CD4-positive, alpha-beta memory T cell (primary cell): ENCODE results near the gene GPR26. TPM values are rescaled to one million over a fixed set of nuclear protein-coding genes. Genes with fewer than 3 reads are reported as not detected.
"Not testable (repeated sequence)": the region's sequence is repeated elsewhere in the genome, so short reads cannot be mapped to it uniquely, and the experiment has no call there.

Experiments
- CTCF ChIA-PET: fragments of 350-600 bp; sonication (Branson Sonifier 250); formaldehyde crosslinking; loops from one replicate; lab custom pipeline; 2021; ENCODE audit warnings: inconsistent platforms; ENCODE audit not compliant: partially characterized antibody; lab: Charles Lee
- POLR2A ChIA-PET: fragments of 350-600 bp; sonication (Branson Sonifier 250); formaldehyde crosslinking; loops from one replicate; lab custom pipeline; 2021; ENCODE audit not compliant: partially characterized antibody; lab: Charles Lee
- DNase-seq, 5 donors: peaks; one replicate each; pipeline versions ENCODE4 v3.0.0 to v3.0.0-alpha.2; 2020 to 2022; ENCODE audit warnings: mixed read lengths in 1 of 5
- H3K27ac ChIP-seq: one replicate; pipeline ENCODE4 v1.7.0; 2013; ENCODE audit warnings: low read depth, low read length
- H3K27me3 ChIP-seq: 2 replicates; pipeline ENCODE4 v1.7.0; 2013; ENCODE audit warnings: mild to moderate bottlenecking, low read length, moderate library complexity; ENCODE audit not compliant: insufficient read depth
- H3K36me3 ChIP-seq: 2 replicates; pipeline ENCODE4 v1.7.0; 2013; ENCODE audit warnings: mild to moderate bottlenecking, low read length, moderate library complexity; ENCODE audit not compliant: insufficient read depth
- H3K4me1 ChIP-seq: 2 replicates; pipeline ENCODE4 v1.7.0; 2013; ENCODE audit warnings: mild to moderate bottlenecking, low read length, moderate library complexity; ENCODE audit not compliant: insufficient read depth
- H3K4me3 ChIP-seq, 2 donors: one replicate each; pipeline ENCODE4 v1.7.0; 2013; ENCODE audit warnings: low read length in 2 of 2, mild to moderate bottlenecking in 1 of 2
- H3K9me3 ChIP-seq, 2 donors: one replicate each; pipeline ENCODE4 v1.7.0; 2013; ENCODE audit warnings: low read length in 2 of 2, control low read depth in 1 of 2; ENCODE audit not compliant: control insufficient read depth in 1 of 2
- H3K27ac Mint-ChIP-seq, 7 donors: one replicate each; pipeline ENCODE4 v1.8.0; 2020 to 2021; ENCODE audit warnings: mixed read lengths in 7 of 7, mild to moderate bottlenecking in 6 of 7, inconsistent platforms in 3 of 7, moderate library complexity in 3 of 7
- H3K27me3 Mint-ChIP-seq, 2 donors: one replicate each; pipeline ENCODE4 v1.8.0; 2020 to 2021; ENCODE audit warnings: mixed read lengths in 2 of 2
- H3K36me3 Mint-ChIP-seq, 2 donors: one replicate each; pipeline ENCODE4 v1.8.0; 2020 to 2021; ENCODE audit warnings: mixed read lengths in 2 of 2, inconsistent platforms in 1 of 2, mild to moderate bottlenecking in 1 of 2
- H3K4me1 Mint-ChIP-seq, 4 donors: one replicate each; pipeline ENCODE4 v1.8.0; 2020 to 2021; ENCODE audit warnings: mixed read lengths in 4 of 4, mild to moderate bottlenecking in 1 of 4
- H3K4me3 Mint-ChIP-seq, 8 donors: one replicate each; pipeline ENCODE4 v1.8.0; 2020 to 2021; ENCODE audit warnings: mixed read lengths in 8 of 8, mild to moderate bottlenecking in 7 of 8, moderate library complexity in 6 of 8, inconsistent platforms in 3 of 8
- H3K9me3 Mint-ChIP-seq, 8 donors: one replicate each; pipeline ENCODE4 v1.8.0; 2020 to 2021; ENCODE audit warnings: mixed read lengths in 8 of 8, mild to moderate bottlenecking in 5 of 8, inconsistent platforms in 3 of 8, moderate library complexity in 1 of 8
- intact Hi-C: fragments of 100-400 bp; cut with micrococcal nuclease; formaldehyde crosslinking; loops from one replicate; pipeline ENCODE4 v1.15.1; 2023
- polyA plus RNA-seq, 2 donors: library from polyadenylated mRNA; unstranded; fragments of 300-500 nt; fragmentation: Illumina TruSeq; gene quantifications; one replicate each; pipeline ENCODE4 v1.2.3, GENCODE V29; 2021
- total RNA-seq, 2 experiments: library from RNA; stranded (reverse); gene quantifications; one replicate each; pipeline ENCODE4 v1.2.3, GENCODE V29; 2021

GPR26 gene
- total and polyA plus RNA-seq, 4 experiments from 2014 or later = not detected

DNA sequence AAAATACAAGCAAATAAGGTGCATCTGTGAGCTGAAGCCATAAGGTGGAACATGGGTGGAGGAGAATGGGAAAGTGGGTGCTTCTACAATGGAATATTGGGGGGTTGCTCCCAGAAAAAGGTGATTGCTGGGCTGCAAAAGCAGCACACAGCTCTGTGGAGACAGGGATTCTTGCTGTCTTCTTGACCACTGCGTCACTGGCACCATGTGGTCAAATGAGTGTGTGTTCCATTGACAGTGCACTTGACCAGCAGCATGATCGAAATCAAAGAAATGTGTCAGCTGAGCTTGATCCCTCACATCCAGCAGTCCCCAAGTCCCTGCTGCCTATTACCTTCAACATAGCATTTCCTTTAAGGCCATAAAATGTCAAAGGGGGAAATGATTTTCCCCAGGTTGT is 56.2 kb downstream of the GPR26 start:
- Mint-ChIP-seq H3K27me3 (peaks cover 1 to 5% of the 10 kb centered on the region in 2 donors), H3K9me3 (peaks cover 0 to 7% (median 2%) of the 10 kb centered on the region in 8 donors)
- POLR2A ChIA-PET = no interaction called here

DNA sequence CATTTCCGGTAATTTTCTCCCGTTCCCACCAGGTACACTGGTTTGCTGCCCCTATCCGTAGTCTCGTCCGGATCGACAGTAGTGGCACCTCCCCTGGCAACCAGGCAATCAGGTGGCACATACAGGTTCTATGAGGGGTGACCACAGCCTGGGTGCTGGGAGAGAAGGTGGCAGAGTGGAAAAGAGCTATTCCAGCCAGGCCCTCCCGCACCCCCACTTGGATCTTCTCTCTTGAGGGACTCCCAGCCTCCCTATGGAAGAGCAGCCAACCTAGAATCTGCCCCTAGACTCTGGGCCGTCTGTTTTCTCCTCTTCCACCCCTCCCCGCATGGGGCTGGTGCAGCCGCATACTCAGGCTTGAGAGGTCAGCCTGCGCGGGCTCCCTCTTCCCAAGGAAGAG is 58.6 kb downstream of the GPR26 start:
- intact Hi-C loops = no loop called here
- ChIA-PET POLR2A (no interaction called here), CTCF (no interaction called here)
- peaks cover 0 to 5% (median 0%) of the 10 kb centered on the region in 8 donors for H3K9me3 Mint-ChIP-seq
- H3K4me1 Mint-ChIP-seq = no peaks in the 10 kb centered on the region
- peaks cover 1 to 5% of the 10 kb centered on the region in 2 donors for H3K27me3 Mint-ChIP-seq
- Histone ChIP-seq H3K36me3 (no peaks in the 10 kb centered on the region), H3K9me3 (no peaks in the 10 kb centered on the region), H3K27me3 (no peaks in the 10 kb centered on the region), H3K27ac (no peak overlapping the region), H3K4me1 (no peaks in the 10 kb centered on the region), H3K4me3 (no peak overlapping the region)
- H3K4me3 Mint-ChIP-seq = no peak overlapping the region
- H3K27ac Mint-ChIP-seq = no peak overlapping the region
- H3K36me3 Mint-ChIP-seq = no peaks in the 10 kb centered on the region
- no peak for DNase-seq

More for the DNA sequence above, 56.2 kb downstream of the GPR26 start:
- Histone ChIP-seq H3K4me1 (no peaks in the 10 kb centered on the region), H3K36me3 (no peaks in the 10 kb centered on the region), H3K9me3 (no peaks in the 10 kb centered on the region), H3K27me3 (no peaks in the 10 kb centered on the region), H3K27ac (no peak overlapping the region), H3K4me3 (no peak overlapping the region)
- DNase-seq = no peak
- no peak overlapping the region for H3K4me3 Mint-ChIP-seq
- no peak overlapping the region for H3K27ac Mint-ChIP-seq
- H3K36me3 Mint-ChIP-seq = no peaks in the 10 kb centered on the region
- CTCF ChIA-PET = no interaction called here
- intact Hi-C loops = no loop called here
- no peaks in the 10 kb centered on the region for H3K4me1 Mint-ChIP-seq

DNA sequence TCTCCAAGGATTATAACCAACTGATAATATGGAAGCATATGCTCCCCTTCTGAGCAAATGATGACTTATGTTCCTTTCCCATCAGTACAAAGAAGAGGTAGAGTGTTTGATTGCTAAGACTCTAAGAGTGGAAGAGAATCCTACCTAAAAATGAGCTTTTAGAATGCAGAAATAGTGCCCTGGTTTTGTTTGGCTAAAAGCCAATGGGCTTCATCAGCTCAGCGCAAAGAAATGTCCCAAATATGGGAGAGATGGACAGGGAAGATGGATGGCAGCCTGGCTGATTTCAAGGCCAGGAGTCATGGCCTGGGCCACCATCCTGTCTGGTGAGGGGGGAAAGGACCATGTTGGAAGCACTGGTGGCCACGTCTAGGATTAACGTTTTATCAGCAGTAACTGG is 60.2 kb downstream of the GPR26 start:
- Mint-ChIP-seq H3K9me3 (peaks cover 0 to 5% (median 0%) of the 10 kb centered on the region in 8 donors), H3K4me3 (no peak overlapping the region), H3K36me3 (no peaks in the 10 kb centered on the region), H3K4me1 (no peaks in the 10 kb centered on the region), H3K27me3 (peaks cover 0 to 3% of the 10 kb centered on the region in 2 donors), H3K27ac (no peak overlapping the region)
- Histone ChIP-seq H3K4me3 (no peak overlapping the region), H3K4me1 (no peaks in the 10 kb centered on the region), H3K36me3 (no peaks in the 10 kb centered on the region), H3K27me3 (no peaks in the 10 kb centered on the region), H3K9me3 (no peaks in the 10 kb centered on the region), H3K27ac (no peak overlapping the region)
- POLR2A ChIA-PET = no interaction called here
- intact Hi-C loops = no loop called here
- CTCF ChIA-PET = no interaction called here
- DNase-seq = no peak

DNA sequence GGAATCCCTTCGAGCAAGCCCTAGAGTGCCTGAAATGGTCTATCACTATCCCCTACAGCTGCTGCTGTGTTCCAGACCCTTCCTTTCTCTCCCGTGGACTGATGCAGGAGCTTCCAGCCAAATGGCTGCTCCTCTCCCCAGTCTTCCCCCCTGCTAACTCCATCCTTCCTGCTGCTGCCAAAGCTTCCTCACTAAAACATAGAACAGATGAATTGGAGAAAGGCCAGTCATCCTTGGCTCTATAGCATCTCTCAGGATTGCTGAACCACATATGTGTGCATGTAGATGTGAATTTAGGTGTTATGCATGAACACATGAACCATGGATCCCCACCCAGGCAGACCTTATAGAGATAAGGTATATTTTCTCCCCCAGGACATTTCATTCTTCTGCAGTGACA is 60.7 kb downstream of the GPR26 start:
- POLR2A ChIA-PET = no interaction called here
- H3K27ac Mint-ChIP-seq = no peak overlapping the region
- H3K36me3 Mint-ChIP-seq = no peaks in the 10 kb centered on the region
- H3K9me3 ChIP-seq = no peaks in the 10 kb centered on the region
- H3K27me3 ChIP-seq = no peaks in the 10 kb centered on the region
- H3K4me3 ChIP-seq = no peak overlapping the region
- intact Hi-C loops = no loop called here
- no peak overlapping the region for H3K4me3 Mint-ChIP-seq
- peaks cover 0 to 4% (median 0%) of the 10 kb centered on the region in 8 donors for H3K9me3 Mint-ChIP-seq
- no peaks in the 10 kb centered on the region for H3K4me1 Mint-ChIP-seq
- CTCF ChIA-PET = no interaction called here
- H3K27me3 Mint-ChIP-seq = peaks cover 0 to 3% of the 10 kb centered on the region in 2 donors
- H3K4me1 ChIP-seq = no peaks in the 10 kb centered on the region
- DNase-seq = no peak
- no peak overlapping the region for H3K27ac ChIP-seq
- H3K36me3 ChIP-seq = no peaks in the 10 kb centered on the region

DNA sequence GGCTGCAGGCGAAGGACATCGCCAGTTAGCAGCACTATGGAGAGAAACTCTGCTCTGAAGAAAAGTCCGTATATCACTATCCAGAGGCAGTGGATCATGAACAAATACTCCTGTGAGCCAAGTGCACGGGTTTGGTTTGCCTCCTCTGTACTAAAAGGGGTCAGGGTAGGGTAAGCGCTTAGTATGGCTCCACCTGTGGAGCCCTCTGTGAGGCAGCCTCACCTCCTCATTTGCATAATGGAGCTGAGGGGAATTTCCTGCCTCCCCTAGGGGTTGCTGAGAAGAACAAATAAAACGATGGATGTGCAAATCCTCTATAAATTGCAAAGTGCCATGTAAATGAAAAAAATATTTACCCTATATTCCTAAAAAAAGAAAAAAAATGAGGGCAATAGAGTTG is 63.4 kb downstream of the GPR26 start:
- H3K27me3 Mint-ChIP-seq = peaks cover 0 to 2% of the 10 kb centered on the region in 2 donors
- CTCF ChIA-PET = no interaction called here
- H3K9me3 Mint-ChIP-seq = peaks cover 0 to 6% (median 0%) of the 10 kb centered on the region in 8 donors
- Histone ChIP-seq H3K27ac (no peak overlapping the region), H3K4me1 (no peaks in the 10 kb centered on the region), H3K36me3 (no peaks in the 10 kb centered on the region), H3K9me3 (no peaks in the 10 kb centered on the region), H3K4me3 (no peak overlapping the region), H3K27me3 (no peaks in the 10 kb centered on the region)
- DNase-seq = no peak
- no peak overlapping the region for H3K27ac Mint-ChIP-seq
- H3K4me1 Mint-ChIP-seq = no peaks in the 10 kb centered on the region
- intact Hi-C loops = no loop called here
- POLR2A ChIA-PET = no interaction called here
- no peak overlapping the region for H3K4me3 Mint-ChIP-seq
- no peaks in the 10 kb centered on the region for H3K36me3 Mint-ChIP-seq

DNA sequence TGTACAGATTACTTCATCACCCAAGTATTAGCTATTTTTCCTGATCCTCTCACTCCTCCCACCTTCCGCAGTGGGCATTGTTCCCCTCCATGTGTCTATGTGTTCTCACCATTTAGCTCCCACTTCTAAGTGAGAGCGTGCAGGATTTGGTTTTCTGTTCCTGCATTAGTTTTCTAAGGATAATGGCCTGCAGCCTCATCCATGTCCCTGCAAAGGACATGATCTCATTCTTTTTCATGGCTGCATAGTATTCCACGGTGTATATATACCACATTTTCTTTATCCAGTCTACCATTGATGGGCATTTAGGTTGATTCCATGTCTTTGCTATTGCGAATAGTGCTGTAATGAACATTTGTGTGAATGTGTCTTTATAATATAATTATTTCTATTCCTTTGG is 70.8 kb downstream of the GPR26 start:
- DNase-seq, H3K4me3 ChIP-seq, POLR2A ChIA-PET, H3K36me3 Mint-ChIP-seq, H3K9me3 ChIP-seq, H3K4me1 Mint-ChIP-seq, H3K9me3 Mint-ChIP-seq, H3K27me3 Mint-ChIP-seq, H3K4me1 ChIP-seq, CTCF ChIA-PET, H3K36me3 ChIP-seq, intact Hi-C loops, H3K27ac ChIP-seq, H3K27me3 ChIP-seq, H3K4me3 Mint-ChIP-seq, H3K27ac Mint-ChIP-seq: not testable (repeated sequence)

DNA sequence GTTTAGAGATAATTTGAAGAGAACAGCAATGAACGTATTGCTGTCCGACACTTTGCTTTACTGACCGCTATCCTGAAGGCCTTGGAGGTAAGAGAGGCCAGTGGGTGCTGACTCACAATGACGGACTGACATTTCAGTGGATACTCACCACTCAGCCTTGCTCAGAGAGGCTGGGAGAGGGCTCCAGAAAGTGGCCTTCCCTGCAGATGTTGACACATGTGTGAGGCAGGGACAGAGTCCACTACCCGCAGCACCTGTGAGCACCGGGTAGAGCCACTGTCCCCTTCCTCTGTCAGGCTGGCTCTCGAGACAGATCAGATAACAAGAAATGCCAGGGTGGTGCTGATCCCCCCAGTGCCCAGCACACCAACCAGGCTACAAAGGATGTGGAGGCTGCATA is 75.0 kb downstream of the GPR26 start:
- no peak overlapping the region for H3K4me3 ChIP-seq
- no peaks in the 10 kb centered on the region for H3K4me1 ChIP-seq
- CTCF ChIA-PET = no interaction called here
- POLR2A ChIA-PET = no interaction called here
- H3K9me3 Mint-ChIP-seq = peaks cover 0 to 6% (median 0%) of the 10 kb centered on the region in 8 donors
- H3K27ac ChIP-seq = no peak overlapping the region
- H3K27me3 ChIP-seq = no peaks in the 10 kb centered on the region
- H3K36me3 ChIP-seq = no peaks in the 10 kb centered on the region
- no peaks in the 10 kb centered on the region for H3K4me1 Mint-ChIP-seq
- DNase-seq = no peak
- peaks cover 3 to 4% of the 10 kb centered on the region in 2 donors for H3K27me3 Mint-ChIP-seq
- no peaks in the 10 kb centered on the region for H3K9me3 ChIP-seq
- no peak overlapping the region for H3K27ac Mint-ChIP-seq
- no peak overlapping the region for H3K4me3 Mint-ChIP-seq
- intact Hi-C loops = no loop called here
- H3K36me3 Mint-ChIP-seq = no peaks in the 10 kb centered on the region

DNA sequence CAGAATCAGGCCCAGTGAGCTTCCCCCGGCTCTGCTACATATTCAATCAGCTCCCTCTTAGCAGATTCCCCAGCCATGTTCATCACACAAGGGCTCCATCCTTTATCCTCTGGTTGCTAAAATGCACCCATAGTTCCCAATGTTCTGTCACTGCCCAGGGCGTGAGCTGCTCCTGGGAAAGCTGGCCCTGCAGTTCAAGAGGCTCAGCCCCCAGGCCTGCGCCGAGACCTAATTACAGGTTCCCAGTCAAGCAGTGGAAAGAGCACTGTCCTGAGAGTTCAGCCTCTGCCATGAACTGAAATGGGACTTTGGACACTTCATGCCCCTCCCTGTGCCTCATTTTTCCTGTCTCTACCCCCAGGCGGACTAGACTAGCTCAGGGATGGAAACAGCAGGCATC is 75.6 kb downstream of the GPR26 start:
- H3K4me1 ChIP-seq = no peaks in the 10 kb centered on the region
- ChIA-PET POLR2A (no interaction called here), CTCF (no interaction called here)
- no peaks in the 10 kb centered on the region for H3K9me3 ChIP-seq
- no peak overlapping the region for H3K4me3 Mint-ChIP-seq
- H3K27me3 Mint-ChIP-seq = peaks cover 3 to 4% of the 10 kb centered on the region in 2 donors
- H3K27ac ChIP-seq = no peak overlapping the region
- DNase-seq = no peak
- no peak overlapping the region for H3K4me3 ChIP-seq
- no peaks in the 10 kb centered on the region for H3K36me3 ChIP-seq
- no peaks in the 10 kb centered on the region for H3K27me3 ChIP-seq
- intact Hi-C loops = no loop called here
- no peak overlapping the region for H3K27ac Mint-ChIP-seq
- no peaks in the 10 kb centered on the region for H3K4me1 Mint-ChIP-seq
- H3K36me3 Mint-ChIP-seq = no peaks in the 10 kb centered on the region
- H3K9me3 Mint-ChIP-seq = peaks cover 0 to 6% (median 0%) of the 10 kb centered on the region in 8 donors
